GM21737 (cell line): ENCODE results near the gene APOM.

Source experiments
- ATAC-seq: cut with Tn5 transposase; IDR thresholded peaks from one replicate; pipeline ENCODE4 v1.9.1; 2021; ENCODE audit warnings: mild to moderate bottlenecking, moderate library complexity; ENCODE audit not compliant: unreplicated experiment

APOM gene

DNA sequence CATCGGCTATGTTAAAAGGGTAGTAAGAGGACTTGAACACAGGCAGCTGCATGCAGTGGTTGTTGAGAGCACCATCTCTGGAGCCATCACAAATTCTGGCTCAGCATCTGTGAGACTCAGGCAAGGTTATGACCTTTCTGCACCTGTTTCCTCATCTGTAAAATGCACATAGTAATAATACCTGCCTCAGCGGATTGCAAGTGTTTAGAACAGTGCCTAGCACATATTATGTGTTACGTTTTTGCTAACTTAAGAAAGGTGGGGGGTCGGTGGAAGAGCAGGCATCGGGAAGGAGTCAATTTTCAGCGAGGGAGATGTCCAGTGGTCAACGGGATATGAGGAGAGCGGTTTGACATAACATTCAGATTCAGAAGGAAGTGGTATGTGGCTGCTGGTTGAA is 22.3 kb downstream of the APOM start:
- no peak for ATAC-seq

DNA sequence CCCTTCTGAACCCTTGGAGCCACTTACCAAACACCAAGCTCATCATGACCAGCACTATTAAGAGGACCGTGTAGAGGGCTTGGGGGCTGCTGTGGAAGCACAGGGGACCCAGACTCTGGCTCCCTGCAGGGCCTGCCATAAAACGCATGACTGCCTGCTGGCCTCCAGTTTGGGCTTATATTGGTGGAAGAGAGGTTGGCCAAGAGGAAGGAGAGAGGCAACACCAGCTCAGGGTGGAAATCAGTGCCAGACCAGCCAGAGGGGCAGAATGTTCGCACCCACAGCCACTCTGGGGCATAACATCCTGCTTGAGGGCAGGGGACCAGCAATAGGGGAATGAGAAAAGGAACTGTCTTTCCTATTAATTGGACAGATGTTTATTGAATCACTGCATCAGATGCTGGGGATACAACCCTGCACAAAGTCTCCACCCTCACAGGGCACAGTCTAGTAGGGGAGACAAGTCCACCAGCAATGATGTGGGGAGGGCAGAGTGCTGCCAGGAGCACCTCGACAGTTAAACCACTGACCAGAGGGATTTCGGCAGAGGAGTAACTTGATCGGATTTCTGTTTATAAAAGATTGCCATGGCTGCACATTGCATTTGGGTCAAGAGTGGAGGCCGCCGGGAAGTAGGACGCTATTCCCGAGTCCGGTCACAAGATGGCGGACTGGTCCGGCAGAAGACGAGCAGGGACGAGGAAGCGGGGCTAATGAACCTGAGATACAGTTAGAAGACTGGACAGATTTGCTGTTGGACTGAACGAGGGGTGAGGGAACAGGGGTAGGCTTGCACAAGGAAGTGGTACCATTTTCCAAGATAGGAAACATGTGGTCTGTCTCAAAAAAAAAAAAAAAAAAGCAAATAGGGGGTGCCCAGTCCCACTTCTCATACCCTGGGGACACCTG is 24.8 kb downstream of the APOM start, which contains the start of gene LY6G5C:
Gene LY6G5C, minus strand, starts transcription at position 842 of the 909 bp plus-strand sequence. Its CDS starts 694 bp downstream, at position 148.
- ATAC-seq = no peak

DNA sequence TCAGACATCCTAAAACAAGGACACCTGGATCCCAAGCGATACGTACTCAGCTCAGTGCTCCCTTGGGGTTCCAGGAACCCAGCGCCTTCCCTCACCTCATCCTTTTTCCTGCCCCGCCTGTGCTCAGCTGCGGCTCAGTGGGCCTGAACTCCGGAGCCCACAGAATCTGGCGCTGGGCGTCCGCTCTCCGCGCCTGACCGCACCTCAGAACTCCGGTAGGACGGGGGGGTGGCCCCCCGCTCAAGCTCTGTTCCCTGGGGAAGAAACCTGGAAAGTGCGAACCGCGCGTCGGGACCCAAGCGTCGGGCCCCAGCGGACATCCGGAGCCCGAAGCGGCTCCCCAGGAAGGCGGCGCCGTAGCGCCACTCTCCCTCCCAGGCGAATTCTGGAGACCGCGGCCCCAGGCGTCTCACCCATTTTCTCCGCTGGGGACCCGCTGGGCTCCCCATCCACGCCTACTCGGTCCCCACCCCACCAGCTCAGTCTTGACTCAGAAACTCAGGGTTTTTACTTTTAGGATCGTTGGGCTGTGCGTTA is 25.5 kb downstream of the APOM start:
- no peak for ATAC-seq

DNA sequence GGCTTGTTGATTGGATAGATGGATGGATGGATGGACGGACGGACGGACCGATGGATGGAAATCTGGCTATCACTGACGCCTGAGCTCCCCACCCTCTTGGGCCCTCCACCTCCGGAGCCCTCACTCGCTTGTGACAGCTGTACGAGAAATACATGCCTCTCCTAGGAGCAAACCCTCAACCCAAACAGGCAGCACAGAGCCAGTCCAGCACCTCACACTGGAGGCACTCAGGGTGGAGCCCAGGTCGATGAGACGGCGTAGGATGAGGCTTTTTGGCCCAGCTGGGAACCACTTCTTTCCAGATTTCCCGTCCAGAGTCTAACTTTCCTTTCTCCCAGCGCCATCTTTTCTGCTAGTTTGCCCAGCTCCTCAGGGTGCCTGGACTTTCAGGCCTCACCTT is 27.9 kb downstream of the APOM start:
- no peak for ATAC-seq

DNA sequence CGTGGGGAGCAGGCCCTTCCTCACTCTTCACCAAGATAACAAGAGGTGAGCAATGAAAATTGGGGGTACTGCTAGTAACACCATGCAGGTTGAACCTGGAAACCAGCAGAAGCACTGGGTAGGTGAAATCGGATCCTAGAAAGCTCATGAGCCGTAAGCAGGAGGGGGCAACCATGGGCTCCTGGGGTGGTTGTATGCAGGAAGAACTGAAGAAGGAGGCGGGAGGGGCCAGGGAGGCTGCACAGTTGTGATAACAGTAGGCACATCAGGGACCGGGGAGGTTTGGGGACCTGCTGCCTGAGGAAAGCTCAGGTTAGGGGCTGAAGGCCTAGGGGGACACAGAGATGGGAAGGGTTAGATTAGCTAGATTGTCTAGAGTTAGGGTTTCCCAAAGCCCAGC is 30.8 kb downstream of the APOM start:
- ATAC-seq = no peak

DNA sequence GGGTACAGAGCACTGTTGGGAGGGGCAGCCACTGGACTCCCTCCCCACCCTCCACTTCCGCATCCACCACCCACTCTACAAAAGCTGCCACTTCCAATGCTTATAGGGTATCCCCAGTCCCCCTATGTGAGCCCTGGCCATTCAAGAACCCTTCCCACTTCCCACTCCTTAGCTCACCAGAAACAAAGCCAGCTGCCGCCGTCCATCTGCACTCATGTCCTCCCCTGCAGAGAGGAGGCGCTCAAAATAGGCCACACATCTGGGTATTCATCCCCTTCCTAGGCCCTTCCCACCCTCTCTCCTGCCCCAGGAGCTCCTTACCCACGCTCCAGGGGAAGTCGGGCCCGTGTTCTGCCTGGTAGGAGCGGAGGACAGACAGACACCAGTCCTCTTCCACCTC is 31.6 kb downstream of the APOM start:
- no peak for ATAC-seq

DNA sequence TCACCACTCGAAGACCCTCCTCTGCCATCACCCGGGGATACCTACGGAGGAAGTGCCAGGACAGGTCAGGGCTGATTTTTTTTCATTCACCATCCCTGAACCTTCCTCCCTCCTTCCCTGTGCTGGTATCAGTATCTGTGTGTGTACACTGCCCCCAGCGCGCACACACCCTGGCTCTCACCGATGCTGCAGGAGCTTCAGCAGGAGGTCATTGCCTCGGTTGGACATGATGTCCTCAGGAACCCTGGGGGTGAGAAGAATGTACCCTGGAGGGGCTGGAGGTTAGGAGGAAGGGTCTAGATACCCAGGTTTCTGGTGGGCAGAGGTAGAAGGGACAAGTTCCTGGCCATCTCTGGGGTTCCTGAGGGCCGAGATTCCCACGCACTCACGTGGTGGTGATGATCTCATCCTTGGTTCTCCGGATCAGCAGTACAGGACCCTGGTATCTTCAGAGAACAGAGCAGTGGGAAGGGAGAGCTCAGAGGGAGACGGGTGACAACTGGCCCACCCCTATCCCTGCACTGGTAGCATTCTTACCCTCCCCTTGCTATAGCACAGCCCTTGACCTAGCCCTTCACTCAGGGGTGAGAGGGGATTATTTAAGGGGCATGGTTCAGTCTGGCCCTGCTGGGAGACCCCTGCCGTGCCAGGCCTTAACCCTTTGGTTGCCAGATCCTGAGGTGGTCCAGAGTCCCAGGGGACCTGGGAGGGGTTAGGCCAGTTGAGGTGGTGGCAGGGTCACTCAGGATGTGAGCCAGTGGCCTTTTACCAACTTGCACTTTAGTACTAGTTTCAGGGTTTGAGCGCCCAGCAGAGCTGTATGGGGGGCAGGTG is 32.4 kb downstream of the APOM start:
- no peak for ATAC-seq

DNA sequence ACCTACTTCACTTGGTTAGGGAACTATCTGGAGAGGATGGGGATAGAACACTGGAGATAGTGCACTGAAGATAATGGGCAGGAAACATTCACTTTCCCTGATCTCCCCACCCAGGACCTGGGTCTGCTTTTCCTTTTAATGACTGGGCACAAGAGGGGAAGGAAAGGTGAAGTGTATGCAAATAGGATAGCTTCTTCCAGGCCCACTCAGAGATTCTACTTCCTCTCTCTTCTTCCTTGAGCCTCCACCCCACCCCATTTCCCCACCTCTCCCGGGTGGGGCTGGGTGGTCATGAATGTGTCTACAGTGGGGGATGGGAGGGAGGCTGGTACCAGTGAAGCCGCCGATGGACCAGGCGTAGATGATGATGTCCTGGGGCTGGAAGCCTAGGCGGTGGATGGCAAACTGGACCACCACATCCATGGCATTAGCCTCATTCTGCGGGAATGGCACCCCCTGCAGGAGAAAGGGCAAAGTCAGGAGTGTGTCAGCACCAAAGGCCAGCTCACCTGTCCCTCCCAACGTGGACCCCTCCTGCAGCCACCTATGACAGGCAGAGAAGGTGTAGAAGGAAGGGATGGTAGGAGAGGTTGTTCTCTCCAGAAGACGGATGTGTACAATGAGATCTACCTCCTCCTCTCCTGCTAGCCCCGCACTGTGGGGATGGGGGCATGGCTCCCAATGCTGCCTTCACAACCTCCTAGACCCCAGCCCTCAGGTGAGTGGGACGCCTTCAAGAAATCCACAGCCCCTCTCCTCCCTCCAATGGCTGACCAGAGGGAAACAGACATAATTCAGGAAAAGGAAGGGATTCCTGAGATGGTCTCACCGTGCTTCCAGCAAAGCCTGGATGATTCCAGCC is 33.8 kb downstream of the APOM start:
- ATAC-seq = no peak

DNA sequence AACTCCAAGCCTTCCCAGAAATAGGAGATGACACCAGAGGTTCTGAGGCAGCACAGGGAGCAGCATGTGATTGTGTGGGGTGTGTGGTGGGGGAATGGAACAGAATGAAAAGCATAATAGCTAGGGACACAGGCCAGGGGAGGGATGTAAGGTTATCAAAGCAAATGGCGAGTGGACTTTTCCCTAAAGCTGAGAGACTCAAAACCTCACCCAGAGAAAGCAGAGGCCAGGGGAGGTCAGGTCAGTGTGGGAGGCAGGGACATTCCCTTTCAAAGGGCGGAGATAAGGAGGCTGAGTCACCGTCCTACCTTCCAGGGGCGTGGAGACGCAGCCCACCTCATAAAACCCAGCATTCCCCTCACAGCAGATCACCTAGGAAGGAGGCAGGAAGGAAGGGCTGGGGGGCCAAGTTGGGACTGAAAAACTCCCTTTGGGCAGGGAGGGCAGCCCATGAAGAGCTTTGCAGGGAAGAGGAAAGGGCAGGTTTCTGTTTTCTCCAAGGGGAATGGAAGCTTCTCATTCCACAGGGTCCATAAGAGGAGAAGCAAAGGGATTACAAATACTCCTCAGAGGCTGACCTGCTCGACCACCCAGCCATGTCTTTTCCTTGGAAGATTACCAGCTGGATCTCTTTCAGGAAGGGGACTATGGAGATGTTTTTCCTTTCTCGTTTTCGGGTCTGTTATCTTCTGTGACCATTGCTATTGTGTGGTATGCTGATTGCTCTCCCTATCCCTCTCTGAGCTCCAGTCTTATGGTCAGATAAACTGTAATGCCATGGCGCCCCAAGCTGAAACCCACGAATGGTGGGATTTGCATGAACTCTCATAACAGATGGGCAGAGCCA is 34.8 kb downstream of the APOM start:
- no peak for ATAC-seq

DNA sequence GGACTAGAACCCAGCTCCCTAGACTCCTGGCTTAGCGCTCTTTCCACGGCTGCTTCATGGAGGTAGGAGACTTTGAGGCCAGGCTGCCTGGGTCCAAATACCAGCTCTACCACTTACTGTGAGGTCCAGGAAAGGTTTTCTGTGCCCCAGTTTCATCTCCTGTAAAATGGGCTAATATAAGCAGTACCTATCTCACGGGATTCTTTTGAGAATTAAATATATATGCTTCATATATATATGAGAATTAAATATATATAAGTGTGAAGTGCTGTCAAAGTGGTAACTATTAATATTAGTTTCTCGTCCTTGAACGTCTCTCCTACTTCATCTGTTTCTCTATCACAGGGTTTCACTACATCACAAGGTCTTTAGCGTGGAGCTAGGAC is 35.4 kb downstream of the APOM start:
- ATAC-seq = no peak

DNA sequence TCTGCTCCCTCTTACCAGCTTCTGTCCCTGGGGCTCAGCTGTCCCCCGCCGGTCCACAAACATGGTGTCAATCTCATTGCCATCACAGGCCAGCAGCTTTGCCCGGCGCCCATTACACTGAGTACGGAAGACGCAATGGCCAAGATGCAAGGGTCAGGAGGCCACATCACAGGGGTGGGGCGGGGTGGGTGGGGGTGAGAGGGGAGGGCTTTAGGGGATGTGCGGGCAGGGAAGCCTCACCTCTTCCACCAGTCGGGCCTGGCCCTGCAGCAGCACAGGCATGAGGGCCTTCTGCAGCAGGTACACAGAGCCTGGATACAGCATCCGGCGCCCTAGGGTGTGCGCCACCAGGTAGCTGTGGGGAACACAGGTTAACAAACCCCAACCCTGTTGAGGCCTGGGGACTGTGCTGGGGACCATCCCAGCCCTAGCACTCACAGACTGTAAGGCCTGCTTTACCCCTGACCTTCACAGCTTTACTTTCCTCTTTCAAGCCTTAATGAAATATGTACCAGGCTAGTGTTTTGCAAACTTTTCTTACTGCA is 35.9 kb downstream of the APOM start:
- no peak for ATAC-seq

DNA sequence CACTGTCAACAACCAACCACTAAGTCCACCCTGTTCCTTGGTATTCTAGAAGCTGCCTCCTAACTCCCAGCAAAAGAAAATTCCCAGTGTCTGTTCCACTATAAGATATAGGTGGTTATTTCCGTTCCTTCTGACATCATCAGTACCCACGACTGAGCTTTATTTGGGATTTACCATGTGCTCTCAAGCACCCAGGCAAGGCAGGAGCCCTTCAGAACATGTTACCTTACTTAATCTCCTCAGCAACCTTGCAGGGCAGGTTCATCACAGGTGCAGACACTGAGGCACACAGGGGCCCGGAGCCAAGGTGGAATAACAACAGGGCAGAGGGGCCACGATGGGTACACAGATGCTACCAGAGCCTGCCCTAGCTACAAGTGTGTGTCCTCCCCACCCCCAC is 36.7 kb downstream of the APOM start:
- ATAC-seq = no peak

DNA sequence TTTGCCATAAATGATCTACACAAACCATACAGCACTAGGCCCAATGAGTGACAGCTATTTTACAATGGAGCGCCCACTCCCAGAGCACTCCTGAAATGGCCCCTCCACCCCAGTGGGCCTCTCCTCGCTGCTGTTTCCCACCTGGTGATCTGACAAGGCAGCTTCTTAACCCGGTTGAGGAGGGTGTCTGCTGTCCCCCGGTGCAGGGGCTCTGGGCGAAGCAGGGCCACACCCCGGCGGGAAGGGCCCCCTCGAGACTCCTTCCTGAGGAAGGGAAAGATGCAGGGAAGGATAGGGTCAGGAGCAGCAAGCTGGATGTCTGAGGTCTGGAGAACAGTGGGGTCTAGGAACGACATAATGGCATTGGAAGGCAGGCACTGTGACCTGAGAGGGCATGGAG is 37.2 kb downstream of the APOM start:
- ATAC-seq = no peak

DNA sequence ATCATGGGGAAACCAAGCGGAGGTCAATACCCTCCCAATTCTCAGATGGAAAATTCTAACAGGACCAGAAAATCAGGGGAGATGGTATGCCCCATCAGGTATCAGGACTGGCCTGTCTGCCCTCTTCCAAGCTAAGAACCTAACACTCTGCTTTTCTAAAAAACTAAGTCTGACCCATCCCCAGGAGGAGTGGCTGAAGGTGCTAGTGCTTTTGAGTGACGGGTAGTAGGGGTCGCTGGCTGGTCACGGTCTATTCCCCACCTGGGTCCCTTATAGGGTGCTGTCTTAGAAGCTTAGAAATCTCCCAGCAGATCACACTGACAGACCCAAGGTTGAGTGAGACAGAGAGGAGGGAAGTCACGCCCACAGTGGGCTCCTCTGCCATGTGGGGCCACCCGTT is 37.8 kb downstream of the APOM start:
- ATAC-seq = no peak

DNA sequence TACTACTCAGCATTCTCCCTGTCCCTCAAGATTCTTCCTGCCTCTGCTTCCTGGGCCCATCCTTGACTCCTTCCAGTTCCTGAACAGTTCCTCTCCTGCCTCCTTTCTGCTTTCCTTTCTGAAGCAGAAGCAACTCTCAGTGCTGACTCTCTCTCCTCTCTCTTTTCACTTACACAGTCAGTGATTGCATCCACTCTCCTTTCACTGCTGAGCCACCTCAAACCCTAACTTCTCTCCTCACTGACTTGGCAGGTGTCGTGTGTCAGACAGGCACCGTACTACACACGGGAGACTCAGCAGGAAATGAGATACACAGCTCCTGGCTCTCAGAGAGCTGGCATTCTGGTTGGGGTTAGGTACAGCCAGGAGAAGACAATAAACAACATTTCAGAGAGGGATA is 41.9 kb downstream of the APOM start:
- ATAC-seq = no peak

DNA sequence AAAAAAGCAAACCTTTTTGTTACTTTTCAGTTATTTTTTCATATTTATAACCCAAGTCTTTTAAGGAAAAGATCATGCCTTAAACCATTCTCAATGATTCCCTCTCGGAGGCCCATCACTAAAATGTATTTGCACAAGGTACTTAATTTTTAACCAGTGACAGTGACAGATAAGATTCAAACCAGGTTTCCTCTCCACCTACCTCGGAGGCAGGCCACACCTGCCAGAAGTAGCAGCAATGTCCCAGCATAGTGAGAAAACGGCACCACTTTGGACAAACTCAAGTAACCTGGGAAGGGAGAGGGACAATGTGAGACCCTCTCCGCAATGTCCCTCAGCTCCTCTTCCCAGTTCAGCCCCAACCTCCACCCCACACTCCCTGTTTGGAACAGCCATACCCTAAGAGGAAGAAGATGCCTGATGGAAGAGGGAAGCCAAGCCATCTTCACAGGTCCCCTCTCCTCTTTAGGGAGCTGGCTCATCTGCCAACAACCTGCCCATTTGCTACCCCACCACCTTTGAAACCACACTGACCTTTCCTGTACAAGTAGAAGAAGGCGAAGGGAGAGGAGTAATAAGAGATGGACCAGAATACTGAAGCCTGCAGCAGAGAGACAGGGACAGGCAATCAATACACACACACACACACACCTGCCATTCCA is 45.2 kb downstream of the APOM start:
- no peak for ATAC-seq

DNA sequence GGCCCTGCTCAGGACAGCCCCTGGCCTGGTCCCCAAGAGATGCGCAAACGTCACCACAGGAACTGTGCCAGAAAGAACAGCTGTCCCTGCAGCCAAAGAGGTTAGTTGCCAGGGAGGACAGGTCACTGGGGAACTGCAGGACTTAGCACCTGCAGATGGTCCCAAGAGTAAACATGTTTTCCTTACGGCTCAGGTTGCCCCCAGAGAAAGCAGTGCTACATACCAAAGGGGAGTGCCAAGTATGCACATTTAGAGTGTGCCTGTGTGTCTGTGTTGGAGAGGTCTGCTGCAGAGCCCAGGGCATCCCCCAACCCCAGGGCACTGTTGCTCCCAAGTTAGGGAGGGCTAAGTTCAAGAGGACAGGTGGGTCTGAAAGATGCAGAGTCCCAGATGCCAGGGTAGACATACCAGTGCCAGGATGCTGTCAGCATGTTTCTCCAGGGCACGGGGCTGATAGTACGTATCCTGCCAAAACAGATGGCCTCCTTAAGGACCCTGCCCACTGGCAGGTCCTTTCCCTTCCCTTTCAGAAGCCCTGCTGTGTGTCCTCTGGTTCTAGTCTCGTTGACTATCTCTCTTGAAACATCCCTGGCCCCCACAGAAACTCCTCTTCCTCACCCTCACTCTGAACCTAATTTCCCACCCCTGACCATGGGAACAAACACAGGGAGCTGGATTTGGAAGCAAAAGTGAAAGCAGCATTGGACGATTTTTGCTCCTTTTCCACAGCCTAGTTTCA is 46.1 kb downstream of the APOM start:
- ATAC-seq = no peak

DNA sequence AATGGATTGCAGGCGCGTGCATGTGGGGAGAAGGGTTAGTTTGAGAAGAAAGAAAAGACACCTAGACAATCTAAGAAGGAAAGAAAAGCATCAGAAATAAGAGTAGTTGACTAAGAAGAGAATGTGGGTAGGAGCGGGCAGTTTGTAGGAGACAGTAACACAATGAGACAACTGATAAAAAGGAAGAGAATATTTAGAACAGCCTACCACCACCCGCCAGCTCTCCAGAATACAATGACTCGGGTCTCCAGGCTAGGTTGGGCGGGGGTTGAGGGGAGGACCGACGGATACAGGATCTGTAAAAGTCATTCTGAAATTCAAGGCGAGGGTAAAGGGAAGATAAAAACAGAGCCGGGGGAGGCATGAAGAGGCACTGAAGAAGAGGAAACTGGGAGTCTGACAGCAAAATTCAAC is 46.7 kb downstream of the APOM start:
- ATAC-seq = no peak
